Trophoblast cell (in vitro differentiated cells and primary cell): ENCODE data around the gene SLC6A4.

Experiments
- DNase-seq, 2 donors: peaks; one replicate each; pipeline ENCODE4 v3.0.0-alpha.2; 2016
- H2AFZ ChIP-seq: 2 replicates; pipeline ENCODE4 v1.6.1; 2013; ENCODE audit warnings: low read length, moderate library complexity, mild to moderate bottlenecking; ENCODE audit not compliant: insufficient read depth, poor library complexity
- H2AK5ac ChIP-seq: 2 replicates; pipeline ENCODE4 v1.6.1; 2013; ENCODE audit warnings: mild to moderate bottlenecking, low read length
- H2BK120ac ChIP-seq: 2 replicates; pipeline ENCODE4 v1.6.1; 2013; ENCODE audit warnings: low read length, mild to moderate bottlenecking, moderate library complexity; ENCODE audit not compliant: insufficient read depth, poor library complexity
- H2BK12ac ChIP-seq: 2 replicates; pipeline ENCODE4 v1.6.1; 2013; ENCODE audit warnings: mild to moderate bottlenecking, low read length, moderate library complexity
- H2BK5ac ChIP-seq: 2 replicates; pipeline ENCODE4 v1.6.1; 2013; ENCODE audit warnings: low read length, low read depth, moderate library complexity, mild to moderate bottlenecking; ENCODE audit not compliant: poor library complexity
- H3K14ac ChIP-seq: 2 replicates; pipeline ENCODE4 v1.6.1; 2013; ENCODE audit warnings: mild to moderate bottlenecking, low read length
- H3K18ac ChIP-seq: 2 replicates; pipeline ENCODE4 v1.6.1; 2013; ENCODE audit warnings: mild to moderate bottlenecking, low read length
- H3K23ac ChIP-seq: 2 replicates; pipeline ENCODE4 v1.6.1; 2013; ENCODE audit warnings: low read length
- H3K27ac ChIP-seq: 2 replicates; pipeline ENCODE4 v1.5.1; 2013; ENCODE audit warnings: low read depth, mild to moderate bottlenecking, inconsistent platforms, low read length, moderate library complexity
- H3K27me3 ChIP-seq: 2 replicates; pipeline ENCODE4 v1.6.1; 2013; ENCODE audit warnings: inconsistent platforms, mild to moderate bottlenecking, low read length, moderate library complexity; ENCODE audit not compliant: insufficient read depth
- H3K36me3 ChIP-seq, 2 experiments: 1 replicate in 1 of 2; 2 replicates in 1 of 2; pipeline ENCODE4 v1.6.1; 2013; ENCODE audit warnings: low read length in 2 of 2, mild to moderate bottlenecking in 2 of 2, moderate library complexity in 1 of 2; ENCODE audit not compliant: insufficient read depth in 2 of 2, control insufficient read depth in 1 of 2
- H3K4ac ChIP-seq: 2 replicates; pipeline ENCODE4 v1.6.1; 2013; ENCODE audit warnings: low read depth, mild to moderate bottlenecking, low read length, moderate library complexity
- H3K4me1 ChIP-seq, 2 experiments: 1 replicate in 1 of 2; 2 replicates in 1 of 2; pipeline ENCODE4 v1.6.1; 2013; ENCODE audit warnings: low read length in 2 of 2, mild to moderate bottlenecking in 2 of 2, moderate library complexity in 1 of 2; ENCODE audit not compliant: insufficient read depth in 2 of 2, control insufficient read depth in 1 of 2
- H3K4me2 ChIP-seq: 2 replicates; pipeline ENCODE4 v1.6.1; 2013; ENCODE audit warnings: inconsistent platforms, mild to moderate bottlenecking, low read length, moderate library complexity
- H3K4me3 ChIP-seq: 2 replicates; pipeline ENCODE4 v1.5.1; 2013; ENCODE audit warnings: mild to moderate bottlenecking, low read depth, low read length, inconsistent platforms
- H3K79me1 ChIP-seq: one replicate; pipeline ENCODE4 v1.6.1; 2013; ENCODE audit warnings: low read length
- H3K79me2 ChIP-seq: 2 replicates; pipeline ENCODE4 v1.6.1; 2013; ENCODE audit warnings: low read length, mild to moderate bottlenecking; ENCODE audit not compliant: control insufficient read depth, insufficient read depth, poor library complexity
- H3K9ac ChIP-seq: 2 replicates; pipeline ENCODE4 v1.6.1; 2013; ENCODE audit warnings: mild to moderate bottlenecking, low read length
- H3K9me3 ChIP-seq: 2 replicates; pipeline ENCODE4 v1.6.1; 2013; ENCODE audit warnings: low read depth, mild to moderate bottlenecking, control low read depth, inconsistent platforms, low read length; ENCODE audit not compliant: insufficient read depth
- H4K12ac ChIP-seq: 2 replicates; pipeline ENCODE4 v1.6.1; 2013; ENCODE audit warnings: low read depth, mild to moderate bottlenecking, low read length, moderate library complexity
- H4K8ac ChIP-seq: 2 replicates; pipeline ENCODE4 v1.6.1; 2013; ENCODE audit warnings: low read depth, mild to moderate bottlenecking, low read length, moderate library complexity
- H4K91ac ChIP-seq: one replicate; pipeline ENCODE4 v1.6.1; 2013; ENCODE audit warnings: low read depth, mild to moderate bottlenecking, low read length, moderate library complexity
- WGBS: extraction: QIAGEN DNeasy Blood & Tissue Kit; methylation state at CpG from one replicate; pipeline ENCODE4 v1.1.7; 2013; ENCODE audit warnings: missing lambda C conversion rate; ENCODE audit not compliant: insufficient read length, insufficient coverage; ENCODE audit errors: extremely low coverage; 5-methylcytosine and 5-hydroxymethylcytosine counted together

SLC6A4 gene

GRCh38 chr17:30196504-30196903, 39.0 kb downstream of the SLC6A4 start:
- Histone ChIP-seq H2BK12ac (no peak overlapping the region), H3K79me2 (no peaks in the 10 kb centered on the region), H3K27ac (no peak overlapping the region), H2AFZ (no peak overlapping the region), H2BK120ac (no peak overlapping the region), H4K8ac (no peak overlapping the region), H3K4ac (no peak overlapping the region), H3K9ac (no peak overlapping the region), H3K14ac (no peak overlapping the region), H3K79me1 (no peaks in the 10 kb centered on the region), H3K23ac (no peak overlapping the region), H3K36me3 (no peaks in the 10 kb centered on the region), H2BK5ac (no peak overlapping the region), H3K4me2 (no peak overlapping the region), H3K18ac (no peak overlapping the region), H3K4me1 (no peaks in the 10 kb centered on the region), H3K4me3 (no peak overlapping the region), H3K27me3 (no peaks in the 10 kb centered on the region), H3K9me3 (no peaks in the 10 kb centered on the region), H4K12ac (no peak overlapping the region), H2AK5ac (no peak overlapping the region), H4K91ac (no peak overlapping the region)
- no peak for DNase-seq
- WGBS, result no CpG with 5 or more reads among the region's 3 CpGs

- Histone ChIP-seq H2BK120ac (no peak overlapping the region), H3K27ac (no peak overlapping the region), H3K4ac (no peak overlapping the region), H3K36me3 (peaks cover 0 to 3% of the 10 kb centered on the region in 2 experiments), H3K4me2 (no peak overlapping the region), H2AK5ac (no peak overlapping the region), H3K23ac (no peak overlapping the region), H3K79me1 (no peaks in the 10 kb centered on the region), H2BK12ac (no peak overlapping the region), H3K18ac (no peak overlapping the region), H3K4me1 (no peaks in the 10 kb centered on the region), H4K91ac (no peak overlapping the region), H3K27me3 (no peaks in the 10 kb centered on the region), H3K9ac (no peak overlapping the region), H3K4me3 (no peak overlapping the region), H3K9me3 (no peaks in the 10 kb centered on the region), H4K12ac (no peak overlapping the region), H3K79me2 (no peaks in the 10 kb centered on the region), H3K14ac (no peak overlapping the region), H2AFZ (no peak overlapping the region), H2BK5ac (no peak overlapping the region), H4K8ac (no peak overlapping the region)
- no peak for DNase-seq
- no CpG with 5 or more reads among the region's 2 CpGs for WGBS
These were observed 44.4 kb downstream of the SLC6A4 start for GRCh38 chr17:30191072-30191471.

- Histone ChIP-seq H2AK5ac (no peak overlapping the region), H2AFZ (no peak overlapping the region), H3K4me2 (no peak overlapping the region), H3K18ac (no peak overlapping the region), H3K27ac (no peak overlapping the region), H3K79me2 (no peaks in the 10 kb centered on the region), H3K4me3 (no peak overlapping the region), H3K4ac (no peak overlapping the region), H3K14ac (no peak overlapping the region), H4K8ac (no peak overlapping the region), H3K4me1 (no peaks in the 10 kb centered on the region), H3K79me1 (no peaks in the 10 kb centered on the region), H3K27me3 (no peaks in the 10 kb centered on the region), H2BK120ac (no peak overlapping the region), H4K91ac (no peak overlapping the region), H3K23ac (no peak overlapping the region), H3K36me3 (peaks cover 4 to 14% of the 10 kb centered on the region in 2 experiments), H2BK5ac (no peak overlapping the region), H3K9me3 (no peaks in the 10 kb centered on the region), H2BK12ac (no peak overlapping the region), H3K9ac (no peak overlapping the region), H4K12ac (no peak overlapping the region)
- peak; percentile 54 to 89 for DNase-seq
- WGBS, result no CpG with 5 or more reads among the region's 5 CpGs
These were observed 47.1 kb downstream of the SLC6A4 start for GRCh38 chr17:30188211-30188939.

GRCh38 chr17:30187573-30187972, 47.9 kb downstream of the SLC6A4 start:
- no peak overlapping the region for H2AK5ac ChIP-seq
- no peak overlapping the region for H3K4me2 ChIP-seq
- no peak overlapping the region for H2AFZ ChIP-seq
- no peak overlapping the region for H2BK120ac ChIP-seq
- H3K23ac ChIP-seq, result peak overlapping the region; percentile 80
- H3K4me1 ChIP-seq, result no peaks in the 10 kb centered on the region
- no peaks in the 10 kb centered on the region for H3K9me3 ChIP-seq
- no peak overlapping the region for H4K8ac ChIP-seq
- peak overlapping the region; percentile 53 for H3K9ac ChIP-seq
- no peak overlapping the region for H3K18ac ChIP-seq
- H3K79me2 ChIP-seq, result no peaks in the 10 kb centered on the region
- no peaks in the 10 kb centered on the region for H3K27me3 ChIP-seq
- no peak overlapping the region for H3K4me3 ChIP-seq
- no peak overlapping the region for H2BK5ac ChIP-seq
- peak; percentile 88 to 95 for DNase-seq
- no peak overlapping the region for H4K91ac ChIP-seq
- no peaks in the 10 kb centered on the region for H3K79me1 ChIP-seq
- H2BK12ac ChIP-seq, result no peak overlapping the region
- H3K36me3 ChIP-seq, result peaks cover 4 to 14% of the 10 kb centered on the region in 2 experiments
- WGBS, result no CpG with 5 or more reads among the region's 2 CpGs
- no peak overlapping the region for H4K12ac ChIP-seq
- H3K4ac ChIP-seq, result no peak overlapping the region
- H3K14ac ChIP-seq, result no peak overlapping the region
- H3K27ac ChIP-seq, result no peak overlapping the region
